ENCODE results near the gene ASTN2.
"Not testable (repeated sequence)": the region's sequence is repeated elsewhere in the genome, so short reads cannot be mapped to it uniquely, and the experiment has no call there.

The ASTN2 gene

DNA sequence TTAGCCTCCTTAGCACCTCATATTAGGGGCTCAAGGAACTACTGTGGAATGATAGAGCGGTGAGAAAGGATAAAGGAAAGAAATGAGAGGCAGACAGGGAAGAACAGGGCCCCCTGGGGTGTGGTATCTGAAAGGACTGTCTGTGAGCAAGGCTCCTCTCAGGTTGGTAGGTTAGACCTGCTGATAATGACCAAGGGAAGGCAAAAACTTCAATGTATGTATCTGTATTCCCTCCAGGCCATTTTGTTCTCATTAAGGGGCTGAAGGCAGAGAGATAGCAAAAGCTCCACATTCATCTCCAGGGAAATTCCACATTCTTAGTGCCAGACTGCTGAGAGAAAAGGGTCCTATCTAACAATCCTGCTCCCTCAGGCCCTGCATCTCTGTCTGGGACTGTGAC, 699.1 kb downstream of the ASTN2 start:
- no peak for DNase-seq

DNA sequence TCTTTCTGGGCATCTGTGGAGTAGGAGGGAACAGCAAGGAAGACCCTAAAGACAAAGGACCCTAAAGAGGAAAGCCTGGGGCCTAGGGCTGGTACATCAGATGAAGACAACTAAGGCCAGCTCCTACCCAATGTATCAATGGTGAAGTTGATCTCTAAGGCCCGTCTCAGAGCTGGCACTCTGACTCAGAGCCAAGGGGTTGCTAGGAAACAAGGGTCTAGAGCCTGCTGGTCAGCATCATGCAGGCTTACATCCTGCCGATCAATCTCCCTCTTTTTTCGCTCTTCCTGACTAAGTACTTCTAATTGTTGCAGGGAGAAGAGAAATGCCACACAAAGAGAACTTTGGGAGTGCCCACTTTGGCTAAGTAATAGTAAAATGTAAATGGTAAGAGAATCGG, 701.6 kb downstream of the ASTN2 start:
- DNase-seq: no peak

DNA sequence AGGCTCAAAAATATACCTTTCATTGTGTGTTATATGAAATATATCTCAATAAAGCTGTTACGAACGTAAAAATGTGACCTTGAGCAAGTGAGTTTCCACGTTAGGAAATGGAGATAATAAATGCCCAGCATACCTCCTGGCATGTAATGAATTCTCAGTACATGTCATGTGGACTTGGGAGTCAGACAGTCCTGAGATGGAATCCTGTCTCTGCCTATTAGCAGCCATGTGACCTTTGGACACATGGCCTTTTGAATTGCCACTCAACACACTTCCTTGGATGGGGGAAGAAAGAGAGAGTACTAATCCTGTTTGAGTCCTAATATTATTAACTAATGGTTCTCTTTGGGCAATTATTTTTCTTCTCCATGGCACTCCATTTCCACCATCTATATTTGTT, 702.1 kb downstream of the ASTN2 start:
- DNase-seq: no peak

DNA sequence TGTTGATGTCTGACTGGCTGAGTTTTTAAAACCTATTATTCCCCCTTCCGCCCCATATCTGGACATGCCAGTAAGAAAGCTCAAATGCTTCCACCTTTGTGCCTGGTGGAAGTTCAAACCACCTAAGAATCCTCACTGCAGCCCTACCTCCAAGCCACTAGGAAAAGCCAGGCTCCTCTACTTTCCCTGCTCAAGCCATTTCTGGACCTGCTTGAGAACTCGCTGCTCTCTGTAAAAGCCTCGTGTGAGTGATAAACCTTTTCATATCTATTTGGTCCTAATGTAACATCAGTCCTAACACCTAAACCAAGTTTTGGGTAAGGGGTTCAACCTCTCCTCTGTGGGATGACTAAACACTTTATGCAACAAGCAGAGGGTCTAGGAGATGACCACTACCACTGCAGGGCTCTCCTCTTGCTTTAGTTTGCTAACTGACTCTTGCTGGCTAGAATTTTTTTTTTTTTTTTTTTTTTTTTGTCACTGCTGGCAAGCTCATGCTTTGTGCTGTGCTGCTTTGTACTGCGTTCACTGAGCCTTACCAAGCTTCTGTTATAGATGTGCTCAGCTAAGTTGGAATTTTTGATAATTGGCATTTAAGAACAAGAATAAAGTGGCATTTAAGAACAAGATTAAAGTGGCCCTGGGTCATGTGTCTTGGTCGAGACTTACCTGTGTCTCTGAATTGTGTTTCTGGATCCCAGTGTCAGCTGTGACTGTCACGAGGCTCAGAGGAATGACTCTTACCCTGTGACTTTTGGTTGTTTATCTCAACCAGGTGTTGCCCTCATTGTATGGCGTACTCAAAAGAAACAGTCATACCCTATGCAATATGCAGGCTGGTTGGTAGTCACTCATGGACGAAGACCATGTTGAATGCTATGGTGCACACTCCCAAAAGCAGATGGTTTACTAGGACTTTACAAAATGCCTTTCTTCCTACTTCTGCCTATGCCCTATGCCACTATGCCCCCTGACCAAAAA, 708.3 kb downstream of the ASTN2 start:
- DNase-seq: no peak

DNA sequence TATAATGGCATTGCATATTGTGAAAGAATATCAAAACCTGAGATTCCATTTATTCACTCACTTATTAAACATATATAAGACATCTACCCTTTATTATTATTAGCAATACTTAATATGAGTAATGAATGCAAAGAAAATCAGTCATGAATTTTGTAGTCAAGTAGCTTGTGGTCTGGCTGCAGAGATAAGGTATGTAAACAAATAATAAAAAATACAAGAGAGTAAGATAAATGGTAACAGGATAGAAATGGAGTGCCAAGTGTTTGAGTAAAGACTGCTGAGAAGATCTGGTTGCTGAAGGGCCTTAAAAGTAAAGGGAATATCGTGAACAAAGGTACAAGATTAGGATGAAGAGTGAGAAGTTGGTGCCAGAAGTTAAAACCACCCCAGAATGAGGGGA, 709.3 kb downstream of the ASTN2 start:
- DNase-seq: no peak

DNA sequence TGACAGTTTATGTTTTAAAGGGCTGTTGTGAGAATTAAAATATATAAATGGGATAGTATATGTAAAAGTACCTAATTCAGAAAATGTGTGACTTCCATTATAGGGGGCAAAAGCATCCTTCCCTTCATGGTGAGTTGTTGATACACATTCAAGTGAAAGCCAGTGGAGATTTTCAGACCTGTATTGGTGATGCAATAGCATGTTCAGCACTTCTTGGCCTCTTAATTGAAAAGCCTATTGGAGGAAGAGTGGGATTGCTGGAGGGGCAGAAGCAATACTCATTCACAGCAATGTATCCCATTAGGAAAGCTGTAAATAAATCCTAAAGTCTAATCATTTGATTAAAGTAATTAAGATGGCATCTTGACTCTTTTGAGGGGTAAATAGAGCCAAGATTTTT, 710.4 kb downstream of the ASTN2 start:
- DNase-seq: no peak

DNA sequence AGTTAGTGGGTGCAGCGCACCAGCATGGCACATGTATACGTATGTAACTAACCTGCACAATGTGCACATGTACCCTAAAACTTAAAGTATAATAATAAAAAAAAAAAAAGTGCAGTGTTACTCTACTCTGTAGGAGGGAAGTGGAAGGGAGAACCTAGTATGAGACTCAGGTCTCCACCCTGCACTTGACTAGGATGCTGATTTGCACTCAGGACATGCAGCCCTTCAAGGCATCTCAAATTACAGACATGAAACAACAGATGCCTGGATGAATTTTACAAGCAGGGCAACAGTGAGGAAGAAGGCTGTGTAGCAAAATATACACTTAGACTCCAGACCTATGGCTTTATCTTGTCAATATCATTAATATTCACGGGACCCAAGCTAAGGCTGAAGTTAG, 711.2 kb downstream of the ASTN2 start:
- DNase-seq: no peak

DNA sequence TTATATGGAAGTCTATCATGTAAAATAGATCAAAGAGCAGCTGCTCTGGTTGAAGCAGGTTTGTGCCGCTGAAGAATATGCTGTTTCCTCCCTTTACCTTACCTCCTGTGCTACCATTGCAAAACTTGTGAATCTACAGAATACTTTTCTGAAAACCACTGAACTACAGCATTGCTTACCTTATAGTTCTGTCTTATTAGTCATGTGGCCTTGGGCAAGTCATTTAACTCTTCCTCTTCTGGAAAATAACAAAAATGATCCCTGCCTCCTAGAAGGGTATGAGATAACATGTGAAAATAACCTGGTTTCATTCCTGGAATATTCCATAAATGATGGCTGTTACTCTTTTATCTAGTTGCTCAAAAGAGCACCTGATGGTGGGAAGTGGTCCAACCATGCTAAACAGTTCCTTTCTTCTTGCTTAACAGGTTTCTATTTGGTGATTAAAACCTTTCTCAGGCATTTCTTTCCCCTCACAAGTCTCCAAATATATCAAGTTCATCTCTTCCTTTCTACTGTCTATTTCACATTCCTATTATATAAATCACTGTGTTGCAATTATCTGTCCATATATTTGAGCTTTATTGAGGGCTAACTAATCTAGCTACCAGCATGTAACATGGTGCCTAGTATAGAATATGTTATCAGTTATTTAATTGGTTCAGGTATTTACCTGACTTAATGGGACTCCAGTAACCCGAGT, 712.8 kb downstream of the ASTN2 start:
- no peak for DNase-seq

DNA sequence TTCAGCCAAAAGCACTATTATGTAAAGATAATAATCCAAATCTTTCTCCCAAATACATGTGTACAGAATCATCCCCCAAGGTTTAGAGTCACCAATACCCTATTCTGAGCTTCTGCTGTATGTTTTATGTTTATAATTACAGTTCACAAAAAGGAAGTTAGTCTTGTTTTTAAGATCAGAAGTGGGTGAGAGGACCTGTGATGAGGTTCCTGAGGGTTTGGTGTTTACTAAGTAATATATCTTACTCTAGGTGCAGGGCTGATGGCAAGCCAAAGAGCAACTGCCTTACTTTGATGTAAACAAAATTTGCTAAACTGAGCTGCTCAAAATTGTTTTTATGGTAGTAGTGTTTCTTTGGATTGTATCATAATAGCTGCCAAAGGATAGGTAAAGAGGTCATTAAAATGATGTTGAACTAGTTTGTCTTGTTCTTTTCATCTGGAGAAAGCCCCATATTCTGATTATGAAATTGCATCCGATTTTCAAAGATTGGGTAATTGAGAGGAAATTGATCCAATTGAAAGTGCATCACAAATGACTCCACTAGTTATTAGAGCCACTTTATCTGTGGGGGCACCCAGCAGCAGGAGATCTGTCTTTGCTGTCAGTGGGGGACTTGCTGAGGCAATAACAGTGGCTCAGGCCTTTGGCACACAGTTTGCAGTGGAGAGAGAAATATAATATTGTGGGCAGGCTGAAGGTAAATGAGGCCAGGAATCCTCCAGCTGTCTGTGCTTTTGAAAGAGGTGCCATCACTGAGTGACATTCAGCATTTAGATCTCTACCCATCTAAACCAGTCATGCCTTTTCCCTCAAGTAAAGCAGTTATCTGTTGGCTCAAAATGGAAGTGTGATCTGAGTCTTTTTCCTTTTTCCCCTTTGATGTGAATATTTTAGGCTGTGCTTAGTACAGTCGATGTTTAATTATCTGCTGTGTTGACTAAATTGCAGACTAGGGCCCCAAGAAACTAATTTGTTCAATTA, 713.7 kb downstream of the ASTN2 start:
- DNase-seq: no peak

DNA sequence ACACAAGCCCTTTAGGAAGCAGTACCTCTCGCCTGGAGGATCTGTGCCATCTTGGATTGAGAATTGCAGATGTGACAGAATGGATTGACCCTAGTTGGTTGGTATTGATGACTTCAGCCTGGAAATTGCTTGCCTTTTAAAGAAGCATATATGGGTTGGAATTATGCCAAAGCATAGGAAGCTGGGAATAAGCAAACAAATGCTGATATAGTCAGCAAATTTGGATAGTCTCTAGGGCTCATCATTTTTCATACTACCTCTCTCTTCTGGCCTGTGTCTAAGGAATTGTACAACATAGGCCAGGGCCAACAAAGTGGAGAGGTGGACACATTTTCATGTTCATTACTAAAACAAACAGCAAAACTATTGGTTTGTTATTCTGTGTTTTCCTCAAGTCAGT, 714.6 kb downstream of the ASTN2 start:
- DNase-seq: no peak

DNA sequence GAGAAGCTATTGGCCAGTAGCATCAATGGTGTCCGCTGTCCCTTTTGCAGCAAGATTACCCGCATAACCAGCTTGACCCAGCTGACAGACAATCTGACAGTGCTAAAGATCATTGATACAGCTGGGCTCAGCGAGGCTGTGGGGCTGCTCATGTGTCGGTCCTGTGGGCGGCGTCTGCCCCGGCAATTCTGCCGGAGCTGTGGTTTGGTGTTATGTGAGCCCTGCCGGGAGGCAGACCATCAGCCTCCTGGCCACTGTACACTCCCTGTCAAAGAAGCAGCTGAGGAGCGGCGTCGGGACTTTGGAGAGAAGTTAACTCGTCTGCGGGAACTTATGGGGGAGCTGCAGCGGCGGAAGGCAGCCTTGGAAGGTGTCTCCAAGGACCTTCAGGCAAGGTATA, 717.0 kb downstream of the ASTN2 start:
- no peak for DNase-seq

DNA sequence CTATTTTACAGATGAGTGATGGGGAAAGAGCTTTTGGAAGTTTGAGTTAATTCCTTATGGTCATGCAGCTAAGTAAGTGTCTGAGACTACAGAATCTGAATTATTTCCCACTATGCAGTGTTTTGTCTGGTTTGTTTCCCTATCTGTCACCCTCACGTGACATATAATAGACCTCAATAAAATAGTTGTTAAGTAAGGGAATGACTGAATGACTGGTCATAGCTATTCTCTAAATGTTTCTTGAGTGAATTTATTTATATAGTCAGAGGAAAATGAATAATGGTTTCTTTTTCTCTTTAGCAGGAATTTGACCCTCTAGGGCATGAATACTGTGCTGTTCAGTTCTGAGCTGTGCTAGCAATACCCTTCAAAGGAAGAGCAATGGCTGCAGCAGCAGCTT, 717.5 kb downstream of the ASTN2 start:
- DNase-seq: no peak

DNA sequence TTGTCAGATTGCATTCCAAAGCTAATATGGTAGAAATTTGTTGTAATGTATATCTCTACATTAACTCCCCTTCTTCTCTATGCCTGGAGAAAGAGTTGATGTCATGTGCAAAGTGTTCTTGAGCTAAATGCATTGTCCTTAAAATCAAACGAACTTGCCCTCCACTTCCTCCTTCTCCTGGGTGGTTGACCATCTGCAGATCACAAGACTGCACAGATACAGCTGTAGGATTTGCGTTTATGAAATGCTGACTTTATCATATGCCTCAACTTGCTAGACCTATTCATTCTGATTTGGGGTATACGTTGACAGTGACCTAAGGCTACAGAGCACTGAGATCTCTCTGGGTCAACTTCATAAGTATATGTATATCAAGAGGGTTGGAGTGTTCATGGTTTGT, 719.4 kb downstream of the ASTN2 start:
- no peak for DNase-seq

DNA sequence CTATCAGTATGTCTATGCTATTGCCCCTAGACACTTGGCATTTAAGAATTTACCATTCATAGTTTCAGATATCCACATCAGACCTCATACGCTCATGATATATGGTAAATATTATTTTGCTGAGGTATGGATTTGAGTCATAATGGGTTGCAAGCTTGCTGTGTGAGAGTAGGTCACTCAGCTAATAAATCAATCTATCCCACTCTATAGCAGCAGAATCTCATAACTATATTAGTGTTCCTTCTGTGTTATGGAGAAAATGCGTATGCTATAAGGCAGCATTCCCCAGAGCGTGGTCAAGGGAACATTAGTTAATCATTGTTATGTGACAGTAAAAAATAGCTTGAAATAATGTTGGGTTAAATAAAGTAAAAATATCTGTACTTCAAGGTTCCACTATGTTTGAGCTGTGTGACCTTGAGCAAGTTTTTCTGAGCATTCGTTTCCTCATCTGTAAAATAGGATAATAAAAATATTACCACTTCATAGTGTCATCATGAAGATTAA, 720.0 kb downstream of the ASTN2 start:
- DNase-seq: no peak

DNA sequence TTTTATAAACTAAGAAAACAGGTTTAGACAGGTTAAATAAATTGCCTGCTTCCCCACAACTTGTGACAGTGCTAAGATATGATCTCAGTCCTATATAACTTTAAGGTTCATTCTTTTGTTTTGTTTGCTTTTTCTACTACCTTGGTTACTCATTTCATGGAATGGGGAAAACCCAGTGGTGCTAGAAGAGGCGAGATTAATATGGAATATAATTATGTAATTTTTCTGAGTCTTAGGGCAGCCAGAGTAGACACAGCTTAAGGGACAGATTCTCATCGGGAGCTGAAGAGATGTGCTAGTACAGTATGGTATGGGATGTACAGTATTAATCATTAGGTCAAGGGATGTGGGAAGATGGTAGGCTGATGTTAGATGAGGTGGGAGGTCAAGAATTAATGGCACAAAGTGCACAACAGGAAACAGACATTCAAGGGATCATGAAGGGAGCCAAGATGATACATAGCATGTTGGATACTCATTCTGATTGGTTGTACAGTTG, 721.6 kb downstream of the ASTN2 start:
- DNase-seq: no peak

DNA sequence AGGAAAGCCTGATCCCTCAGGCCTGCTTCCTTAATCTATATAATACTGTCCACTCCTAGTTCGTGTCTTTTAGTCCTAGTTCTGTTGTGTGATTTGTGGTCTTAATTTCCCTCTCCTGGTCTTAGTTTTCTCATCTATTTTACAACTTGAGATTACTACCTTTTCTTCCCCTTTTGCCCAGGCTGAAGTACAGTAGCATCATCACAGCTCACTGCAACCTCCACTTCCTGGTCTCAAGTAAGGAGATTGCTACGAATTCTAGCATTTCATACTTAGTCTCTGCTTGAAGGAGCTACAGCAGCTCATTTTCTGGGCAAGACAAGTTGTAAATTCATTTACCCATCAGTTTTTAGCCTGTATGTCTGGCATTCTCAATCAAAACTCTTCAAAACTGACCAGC, 722.2 kb downstream of the ASTN2 start:
- no peak for DNase-seq

DNA sequence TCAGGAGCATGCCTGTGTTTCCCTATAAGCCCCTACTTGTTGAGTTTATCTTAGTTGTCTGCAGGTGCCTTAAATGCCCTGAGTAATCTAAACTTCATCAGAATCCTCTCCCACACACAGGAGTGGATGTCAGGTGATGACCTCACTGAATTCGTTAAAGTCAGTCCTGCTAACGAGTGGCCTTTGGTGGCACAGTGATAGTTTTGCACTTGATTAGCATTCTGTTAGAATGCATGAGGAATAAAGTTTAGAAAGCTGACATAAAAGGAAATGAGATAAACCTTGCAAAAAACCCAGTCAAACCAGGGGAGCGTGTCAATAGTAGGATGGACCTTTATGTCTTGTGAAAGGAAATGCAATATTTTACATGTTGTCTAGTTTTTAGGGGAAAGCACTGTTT, 723.2 kb downstream of the ASTN2 start:
- no peak for DNase-seq

DNA sequence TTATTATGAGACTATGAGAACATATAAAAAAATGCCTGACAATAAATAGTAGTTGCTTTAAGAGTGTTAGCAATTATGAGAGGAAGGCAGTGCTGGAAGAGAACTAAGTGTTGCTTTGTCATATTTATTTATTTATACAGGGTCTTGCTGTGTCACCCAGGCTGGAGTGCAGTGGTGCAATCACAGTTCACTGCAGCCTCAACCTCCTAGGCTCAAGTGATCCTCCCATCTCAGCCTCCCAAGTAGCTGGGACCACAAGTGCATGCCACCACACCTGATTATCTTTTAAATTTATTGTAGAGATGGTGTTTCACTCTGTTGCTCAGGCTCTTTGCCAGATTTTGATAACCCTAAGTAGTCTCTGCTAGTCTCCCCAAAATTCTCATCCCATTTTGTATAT, 724.1 kb downstream of the ASTN2 start:
- not testable (repeated sequence) for DNase-seq

DNA sequence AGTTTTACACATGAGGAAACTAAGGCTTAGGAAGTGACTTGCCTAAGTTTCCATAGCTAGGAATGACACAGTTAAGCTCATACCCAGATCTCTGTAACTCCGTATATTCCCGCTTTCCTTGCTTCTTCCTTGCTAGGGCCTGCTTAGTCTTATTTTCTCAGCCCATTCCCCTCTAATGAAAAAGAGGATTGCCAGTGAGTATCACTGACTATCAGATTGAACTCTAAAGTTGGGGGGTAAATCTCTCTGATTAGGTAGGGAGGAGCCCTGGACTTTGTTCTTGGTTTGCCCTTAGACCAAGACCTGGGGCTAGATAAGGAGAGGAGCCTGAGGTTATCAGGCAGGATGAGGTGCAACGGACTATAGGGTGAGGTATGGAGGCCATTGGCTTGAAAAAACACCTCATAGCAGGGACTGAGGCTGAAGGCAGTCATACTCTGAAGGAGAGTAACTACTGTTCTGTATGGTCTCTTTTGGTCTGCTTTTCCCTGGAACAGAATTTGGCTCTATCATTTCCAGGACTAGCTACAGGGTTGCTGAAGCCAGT, 725.3 kb downstream of the ASTN2 start:
- no peak for DNase-seq

DNA sequence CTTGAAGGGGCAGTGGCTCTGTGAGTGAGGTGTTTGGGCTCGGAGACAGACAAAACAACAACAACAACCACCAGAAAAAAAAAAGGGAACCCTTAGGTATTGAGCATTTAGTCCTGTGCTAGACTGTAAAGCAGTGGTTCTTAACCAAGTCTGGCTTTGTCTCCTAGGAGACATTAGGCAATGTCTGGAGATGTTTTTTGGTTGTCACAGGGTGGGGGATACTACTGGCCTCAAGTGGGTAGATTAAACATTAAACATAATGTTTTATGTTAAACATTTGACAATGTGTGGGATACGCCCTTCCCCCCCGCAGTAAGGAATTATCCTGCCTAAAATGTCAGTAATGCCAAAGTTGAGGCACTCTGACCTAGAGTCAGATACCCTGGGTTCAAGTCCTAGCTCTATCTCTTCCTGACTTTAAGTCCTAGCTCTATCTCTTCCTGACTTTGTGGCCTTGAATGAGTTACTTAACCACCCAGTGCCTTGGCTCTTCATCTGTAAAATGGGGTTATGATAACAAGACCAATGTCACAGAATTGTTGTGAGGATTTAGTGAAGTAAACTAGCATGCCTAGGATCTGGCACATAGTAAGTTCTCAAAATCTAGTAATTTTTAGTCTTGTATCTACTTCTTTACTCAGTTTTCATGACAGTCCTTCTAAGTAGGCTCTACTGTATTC, 725.9 kb downstream of the ASTN2 start:
- no peak for DNase-seq

DNA sequence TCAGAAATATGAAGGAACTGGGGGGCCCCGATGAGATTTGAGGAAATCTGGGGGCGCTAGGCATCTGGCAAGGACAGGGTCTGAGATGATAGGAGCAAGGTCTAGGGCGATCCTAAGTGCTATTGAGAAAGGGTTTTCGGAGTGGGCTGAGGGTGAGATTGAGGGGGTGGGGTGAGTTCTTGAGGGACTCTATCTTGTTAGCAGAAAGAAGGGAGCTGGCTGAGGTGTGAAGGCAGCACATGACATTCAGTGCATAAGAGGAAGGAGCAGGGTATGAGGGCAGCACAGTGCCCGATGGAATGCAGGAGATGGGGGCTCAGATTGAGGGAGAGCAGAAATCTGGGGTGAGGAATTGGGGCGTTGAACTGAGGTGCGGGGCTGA, 727.1 kb downstream of the ASTN2 start:
- DNase-seq: no peak

All from stimulated activated CD4-positive, alpha-beta T cell treated with anti-CD3 and anti-CD28 coated beads, Interleukin-4, amount 100 ng/mL, for 1 hour (primary cell).